HepG2 (cell line): ENCODE measurements around the gene SEC31B. TPM values are rescaled to one million over a fixed set of nuclear protein-coding genes. Genes with fewer than 3 reads are reported as not detected.

Experiments
- ATAC-seq: fragments of 200-7000 bp; cut with Tn5 transposase; 3 replicates; pipeline ENCODE4 v1.9.1; 2020; ENCODE audit warnings: mild to moderate bottlenecking, moderate library complexity
- BruUV-seq: library from RNA; stranded (reverse); fragments of 400-500 nt; replicated peaks from 2 replicates; lab custom pipeline; 2021; lab: Mats Ljungman, UMichigan
- CTCF ChIA-PET: fragments of 300-600 bp; formaldehyde crosslinking; extraction: SDS; loops from one replicate; lab custom pipeline; 2021; ENCODE audit warnings: low total read pairs, inconsistent platforms, low intra/inter-chr PET ratio; lab: Yijun Ruan, JAX
- POLR2A ChIA-PET: fragments of 350-600 bp; sonication (Branson Sonifier 250); formaldehyde crosslinking; loops from one replicate; lab custom pipeline; 2020; ENCODE audit warnings: antibody characterized with exemption, inconsistent platforms; lab: Yijun Ruan, JAX
- DNase-seq: peaks from one replicate; pipeline ENCODE4 v3.0.0-alpha.2; 2015; ENCODE audit warnings: low spot score
- FAIRE-seq: peaks from 3 replicates; lab custom pipeline; 2011; peaks lifted over from hg19 to GRCh38; lab: Jason Lieb, UNC
- H2AFZ ChIP-seq: one replicate; pipeline ENCODE4 v1.6.1; 2011; ENCODE audit warnings: low read length, inconsistent platforms
- H3K27ac ChIP-seq: fragments of 300-600 bp; 3 replicates; pipeline ENCODE4 v1.8.0; 2011; ENCODE audit warnings: mixed run types, mild to moderate bottlenecking, mixed read lengths, low read length, inconsistent platforms; ENCODE audit not compliant: insufficient read depth; ENCODE audit errors: extremely low read length
- H3K27me3 ChIP-seq, 2 experiments: fragments of 200-600 bp in 1 of 2; 2 replicates in 1 of 2; 3 replicates in 1 of 2; pipeline versions ENCODE4 v1.6.0 to v1.8.0; 2011; ENCODE audit warnings: low read length in 2 of 2, mild to moderate bottlenecking in 2 of 2, moderate library complexity in 2 of 2, inconsistent platforms in 1 of 2; ENCODE audit not compliant: insufficient read depth in 2 of 2, control insufficient read depth in 1 of 2
- H3K36me3 ChIP-seq, 2 experiments: fragments of 200-600 bp in 1 of 2; replicated peaks in 1 of 2; 2 replicates in 1 of 2; 3 replicates in 1 of 2; pipeline versions ENCODE4 v1.5.1 to v1.8.0; 2011; ENCODE audit warnings: low read length in 2 of 2, inconsistent platforms in 1 of 2; ENCODE audit not compliant: insufficient read depth in 2 of 2, control insufficient read depth in 1 of 2
- H3K4me1 ChIP-seq: 2 replicates; pipeline ENCODE4 v1.5.1; 2012; ENCODE audit warnings: low read length, inconsistent platforms; ENCODE audit not compliant: insufficient read depth
- H3K4me2 ChIP-seq: 2 replicates; pipeline ENCODE4 v1.6.0; 2011; ENCODE audit warnings: low read depth, low read length, inconsistent platforms
- H3K4me3 ChIP-seq, 3 experiments: fragments of 200-600 bp in 1 of 3; sonication (generic), shearing (Covaris generic) in 1 of 3; replicated peaks in 1 of 3; 2 replicates each; pipeline ENCODE4 v1.5.1; 2011 to 2016; ENCODE audit warnings: low read length in 3 of 3, inconsistent platforms in 2 of 3, low read depth in 2 of 3, mild to moderate bottlenecking in 2 of 3, control low read depth in 1 of 3, mixed read lengths in 1 of 3; ENCODE audit not compliant: insufficient read depth in 1 of 3
- H3K79me2 ChIP-seq: one replicate; pipeline ENCODE4 v1.6.1; 2011; ENCODE audit warnings: low read length, inconsistent platforms; ENCODE audit not compliant: insufficient read depth
- H3K9ac ChIP-seq: 2 replicates; pipeline ENCODE4 v1.6.0; 2011; ENCODE audit warnings: mild to moderate bottlenecking, low read depth, low read length, inconsistent platforms; ENCODE audit not compliant: insufficient read depth
- H3K9me3 ChIP-seq: 2 replicates; pipeline ENCODE4 v1.5.1; 2012; ENCODE audit warnings: mild to moderate bottlenecking, low read length
- H4K20me1 ChIP-seq: 2 replicates; pipeline ENCODE4 v1.6.0; 2011; ENCODE audit warnings: inconsistent platforms, mild to moderate bottlenecking, low read length, moderate library complexity; ENCODE audit not compliant: insufficient read depth
- CBX1 ChIP-seq: IDR thresholded peaks from one replicate; pipeline ENCODE4 v1.6.1; 2016; ENCODE audit warnings: antibody characterized with exemption, low read depth
- NFKBIZ ChIP-seq: IDR thresholded peaks from 2 replicates; pipeline ENCODE4 v1.6.1; 2018; ENCODE audit warnings: missing genetic modification reagents, missing compliant biosample characterization
- TARDBP ChIP-seq: sonication (generic); formaldehyde crosslinking; IDR thresholded peaks from 2 replicates; pipeline ENCODE4 v1.8.0; 2022; ENCODE audit warnings: mild to moderate bottlenecking, missing genetic modification reagents
- ZBTB1 ChIP-seq: sonication (generic); formaldehyde crosslinking; IDR thresholded peaks from 2 replicates; pipeline ENCODE4 v1.4.0; 2020; ENCODE audit warnings: missing genetic modification reagents, borderline replicate concordance
- ZBTB26 ChIP-seq: IDR thresholded peaks from 2 replicates; pipeline ENCODE4 v1.6.1; 2016; ENCODE audit warnings: missing compliant biosample characterization, missing genetic modification reagents, borderline replicate concordance
- ZBTB33 ChIP-seq: sonication (generic); formaldehyde crosslinking; IDR thresholded peaks from 2 replicates; pipeline ENCODE4 v1.4.0; 2020; ENCODE audit warnings: missing genetic modification reagents
- ZNF713 ChIP-seq: sonication (generic); formaldehyde crosslinking; IDR thresholded peaks from 2 replicates; pipeline ENCODE4 v1.4.0; 2020; ENCODE audit warnings: mild to moderate bottlenecking, missing genetic modification reagents
- ZNF784 ChIP-seq: sonication (generic); formaldehyde crosslinking; IDR thresholded peaks from 2 replicates; pipeline ENCODE4 v1.5.1; 2020; ENCODE audit warnings: missing genetic modification reagents, mild to moderate bottlenecking, borderline replicate concordance
- WGBS: methylation state at CpG from one replicate; pipeline ENCODE4 v1.1.6; 2017; ENCODE audit warnings: low lambda C conversion rate; 5-methylcytosine and 5-hydroxymethylcytosine counted together
- in situ Hi-C: cut with HindIII; loops from 2 replicates; pipeline ENCODE4 v1.10.0; 2017; ENCODE audit warnings: low pct_unique_long_range_greater_than_20kb; ENCODE audit not compliant: extremely low pct_ligation_motif_present
- intact Hi-C: fragments of 100-400 bp; cut with micrococcal nuclease; formaldehyde crosslinking; loops from one replicate; pipeline ENCODE4 v1.10.0; 2022; ENCODE audit not compliant: unreplicated experiment
- polyA plus RNA-seq, 8 experiments: library from polyadenylated mRNA; depleted of rRNA in 3 of 8; stranded (reverse) in 7 of 8; unstranded in 1 of 8; fragments of >200 nt; fragmentation: Illumina TruSeq in 4 of 8; extraction: Trizol in 4 of 8; gene quantifications; 2 replicates each; pipeline versions ENCODE4 v1.2.1 to v1.2.3, GENCODE V29; 2011 to 2016; ENCODE audit warnings: low read depth in 4 of 8, missing spikeins in 1 of 8, mixed read lengths in 1 of 8; ENCODE audit not compliant: insufficient read depth in 1 of 8
- total RNA-seq, 5 experiments: library from RNA; depleted of rRNA; stranded (reverse); fragments of >200 nt; fragmentation: Illumina TruSeq; extraction: Trizol; gene quantifications; 2 replicates each; pipeline ENCODE4 v1.2.3, GENCODE V29; 2016; ENCODE audit warnings: low read depth in 1 of 5

Gene SEC31B
- total and polyA plus RNA-seq, 2 of the 13 experiments (the other 11 are each of a cell fraction or from before 2014, with no cell fraction given) = 2.0 to 8.3 TPM

- no peak for TF ChIP-seq TARDBP (CRISPR knock-in tag)
- TF ChIP-seq ZNF713 = no peak
- no peak for TF ChIP-seq CBX1
- no peak for TF ChIP-seq ZNF784
- TF ChIP-seq ZBTB26 (CRISPR knock-in tag) = no peak
- no peak for TF ChIP-seq NFKBIZ (CRISPR knock-in tag)
These were observed 8.6 kb upstream of the SEC31B start (continued) for GRCh38 chr10:100528123-100528886.

- CTCF ChIA-PET = no interaction called here
- ATAC-seq = peak; percentile 19; the same call in 1 of the 3 replicates
- intact Hi-C loops = no loop called here
These were observed 5.0 kb upstream of the SEC31B start for GRCh38 chr10:100524638-100525037.

More at GRCh38 chr10:100524638-100525037, 5.0 kb upstream of the SEC31B start:
- Histone ChIP-seq H3K4me1 (peaks cover 22% of the 10 kb centered on the region), H3K36me3 (peaks cover 4 to 28% of the 10 kb centered on the region in 2 experiments), H3K4me3 (no peak overlapping the region), H3K79me2 (peaks cover 14% of the 10 kb centered on the region), H3K27me3 (no peaks in the 10 kb centered on the region; a peak in 1 of 5 replicates), H4K20me1 (no peaks in the 10 kb centered on the region), H2AFZ (no peak overlapping the region), H3K9me3 (no peaks in the 10 kb centered on the region), H3K27ac (no peak overlapping the region), H3K9ac (no peak overlapping the region), H3K4me2 (no peak overlapping the region)
- in situ Hi-C loops = no loop called here
- POLR2A ChIA-PET = interaction anchor here (0.5 kb wide), 1 partner anchor 10 kb away, joined by 3 read pairs; no protein-coding TSS in a partner anchor
- FAIRE-seq = no peak
- no peak for DNase-seq
- peak; percentile 42; the same call in 1 of the 2 replicates for TF ChIP-seq ZBTB33 (CRISPR knock-in tag)
- TF ChIP-seq ZBTB1 = no peak
- WGBS = 97% methylated on average over 2 of the region's 2 CpGs
- no TSS peak for BruUV-seq
